Measurements from ENCODE around the gene ZFP69B. TPM values are rescaled to one million over a fixed set of nuclear protein-coding genes. Genes with fewer than 3 reads are reported as not detected.

The ZFP69B gene
- total RNA-seq, 1 experiment from 2014 or later: 11.6 TPM

GRCh38 chr1:40416709-40417108 is 33.6 kb upstream of the ZFP69B start:
- TF ChIP-seq POLR2AphosphoS5 (IDR thresholded peaks at IDR 0.05; ENCODE audit: low read depth, low read length): no peak
- TF ChIP-seq TCF7L2 (IDR thresholded peaks at IDR 0.05; ENCODE audit: low read depth, low read length): no peak
- TF ChIP-seq SIN3A (IDR thresholded peaks at IDR 0.05; ENCODE audit: borderline replicate concordance, insufficient read depth, low read depth, low read length): no peak
- TF ChIP-seq CTCF (IDR thresholded peaks at IDR 0.05): no peak
- TF ChIP-seq, protein P1, sequence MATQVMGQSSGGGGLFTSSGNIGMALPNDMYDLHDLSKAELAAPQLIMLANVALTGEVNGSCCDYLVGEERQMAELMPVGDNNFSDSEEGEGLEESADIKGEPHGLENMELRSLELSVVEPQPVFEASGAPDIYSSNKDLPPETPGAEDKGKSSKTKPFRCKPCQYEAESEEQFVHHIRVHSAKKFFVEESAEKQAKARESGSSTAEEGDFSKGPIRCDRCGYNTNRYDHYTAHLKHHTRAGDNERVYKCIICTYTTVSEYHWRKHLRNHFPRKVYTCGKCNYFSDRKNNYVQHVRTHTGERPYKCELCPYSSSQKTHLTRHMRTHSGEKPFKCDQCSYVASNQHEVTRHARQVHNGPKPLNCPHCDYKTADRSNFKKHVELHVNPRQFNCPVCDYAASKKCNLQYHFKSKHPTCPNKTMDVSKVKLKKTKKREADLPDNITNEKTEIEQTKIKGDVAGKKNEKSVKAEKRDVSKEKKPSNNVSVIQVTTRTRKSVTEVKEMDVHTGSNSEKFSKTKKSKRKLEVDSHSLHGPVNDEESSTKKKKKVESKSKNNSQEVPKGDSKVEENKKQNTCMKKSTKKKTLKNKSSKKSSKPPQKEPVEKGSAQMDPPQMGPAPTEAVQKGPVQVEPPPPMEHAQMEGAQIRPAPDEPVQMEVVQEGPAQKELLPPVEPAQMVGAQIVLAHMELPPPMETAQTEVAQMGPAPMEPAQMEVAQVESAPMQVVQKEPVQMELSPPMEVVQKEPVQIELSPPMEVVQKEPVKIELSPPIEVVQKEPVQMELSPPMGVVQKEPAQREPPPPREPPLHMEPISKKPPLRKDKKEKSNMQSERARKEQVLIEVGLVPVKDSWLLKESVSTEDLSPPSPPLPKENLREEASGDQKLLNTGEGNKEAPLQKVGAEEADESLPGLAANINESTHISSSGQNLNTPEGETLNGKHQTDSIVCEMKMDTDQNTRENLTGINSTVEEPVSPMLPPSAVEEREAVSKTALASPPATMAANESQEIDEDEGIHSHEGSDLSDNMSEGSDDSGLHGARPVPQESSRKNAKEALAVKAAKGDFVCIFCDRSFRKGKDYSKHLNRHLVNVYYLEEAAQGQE (IDR thresholded peaks at IDR 0.05; ENCODE audit: insufficient read depth in 1 of 2, low read depth in 2 of 2, low read length in 1 of 2): no peak
- no peak overlapping the region for H3K27ac ChIP-seq (ENCODE audit: low read length)
- intact Hi-C loops (cut with micrococcal nuclease; ENCODE audit: unreplicated experiment): no loop called here

GRCh38 chr1:40421431-40422384 is 28.6 kb upstream of the ZFP69B start:
- ATAC-seq (no peak), DNase-seq (ENCODE audit: low read depth, low spot score) (no peak)
- POLR2A ChIA-PET: interaction anchor here (0.6 kb wide), 1 partner anchor 261 kb away, joined by 3 read pairs; no protein-coding TSS in a partner anchor
- no peak overlapping the region for H3K4me3 ChIP-seq (ENCODE audit: low read depth in 2 of 2, low read length in 2 of 2)
- CTCF ChIA-PET: no interaction called here
- peaks cover 6% of the 10 kb centered on the region; the same call in 1 of the 2 replicates for H3K36me3 ChIP-seq (ENCODE audit: control insufficient read depth, insufficient read depth, low read length)
- H3K4me1 ChIP-seq (ENCODE audit: control insufficient read depth, insufficient read depth, low read length): no peaks in the 10 kb centered on the region
- H3K27me3 ChIP-seq (ENCODE audit: control insufficient read depth, insufficient read depth, low read length): no peaks in the 10 kb centered on the region
- no peak overlapping the region for H3K27ac ChIP-seq (ENCODE audit: low read length)
- no TSS peak for BruUV-seq (replicated peaks)
- in situ Hi-C loops (cut with HindIII; ENCODE audit: low pct_unique_long_range_greater_than_20kb, low sequenced_read_pairs): no loop called here
- H3K9me3 ChIP-seq (ENCODE audit: control insufficient read depth, insufficient read depth, low read depth, low read length): no peaks in the 10 kb centered on the region
- intact Hi-C loops (cut with micrococcal nuclease; ENCODE audit: unreplicated experiment): no loop called here
- TF ChIP-seq TCF7L2 (IDR thresholded peaks at IDR 0.05; ENCODE audit: low read depth, low read length) (no peak), POLR2AphosphoS5 (IDR thresholded peaks at IDR 0.05; ENCODE audit: low read depth, low read length) (no peak), CTCF (IDR thresholded peaks at IDR 0.05) (no peak)
- TF ChIP-seq, protein P1 (IDR thresholded peaks at IDR 0.05; ENCODE audit: insufficient read depth in 1 of 2, low read depth in 2 of 2, low read length in 1 of 2): no peak

More at GRCh38 chr1:40416709-40417108, 33.6 kb upstream of the ZFP69B start:
- Histone ChIP-seq H3K9me3 (ENCODE audit: control insufficient read depth, insufficient read depth, low read depth, low read length) (no peaks in the 10 kb centered on the region), H3K27me3 (ENCODE audit: control insufficient read depth, insufficient read depth, low read length) (no peaks in the 10 kb centered on the region), H3K4me1 (ENCODE audit: control insufficient read depth, insufficient read depth, low read length) (no peaks in the 10 kb centered on the region), H3K4me3 (ENCODE audit: low read depth in 2 of 2, low read length in 2 of 2) (no peak overlapping the region), H3K36me3 (ENCODE audit: control insufficient read depth, insufficient read depth, low read length) (peaks cover 10% of the 10 kb centered on the region)
- no TSS peak for BruUV-seq (replicated peaks)
- DNase-seq (ENCODE audit: low read depth, low spot score) (no peak), ATAC-seq (no peak)
- ChIA-PET CTCF (interaction anchor here (0.6 kb wide), 1 partner anchor 18 kb away, joined by 3 read pairs; no protein-coding TSS in a partner anchor), POLR2A (no interaction called here)
- in situ Hi-C loops (cut with HindIII; ENCODE audit: low pct_unique_long_range_greater_than_20kb, low sequenced_read_pairs): no loop called here
